PC-9 (cell line): Measurements from ENCODE around the gene HPGD.

ENCODE experiments used
- CTCF ChIP-seq: fragments of 200-600 bp; sonication (generic); conservative IDR thresholded peaks from 2 replicates; pipeline ENCODE4 v1.6.1; 2017; ENCODE audit warnings: mixed run types, antibody characterized with exemption, mild to moderate bottlenecking, moderate library complexity
- EZH2 ChIP-seq: fragments of 200-600 bp; sonication (generic); IDR thresholded peaks from 2 replicates; pipeline ENCODE4 v1.8.0; 2017; ENCODE audit warnings: antibody characterized with exemption, low read depth

- TF ChIP-seq CTCF, result no peak
- TF ChIP-seq EZH2, result no peak
These were observed 17.3 kb upstream of the HPGD start for GRCh38 chr4:174539571-174539970.
